GM12875 (cell line): ENCODE results near the gene TRAPPC2L.

Experiments used
- H3K4me3 ChIP-seq: one replicate; pipeline ENCODE4 v1.5.1; 2011; ENCODE audit warnings: low read depth, low read length, control low read depth
- TF ChIP-seq, protein P1 (sequence below): IDR thresholded peaks from 2 replicates; pipeline ENCODE4 v1.5.1; 2011; ENCODE audit warnings: low read depth, mild to moderate bottlenecking, control low read depth, inconsistent platforms, low read length, moderate library complexity, borderline replicate concordance; ENCODE audit not compliant: insufficient read depth

Gene TRAPPC2L

DNA sequence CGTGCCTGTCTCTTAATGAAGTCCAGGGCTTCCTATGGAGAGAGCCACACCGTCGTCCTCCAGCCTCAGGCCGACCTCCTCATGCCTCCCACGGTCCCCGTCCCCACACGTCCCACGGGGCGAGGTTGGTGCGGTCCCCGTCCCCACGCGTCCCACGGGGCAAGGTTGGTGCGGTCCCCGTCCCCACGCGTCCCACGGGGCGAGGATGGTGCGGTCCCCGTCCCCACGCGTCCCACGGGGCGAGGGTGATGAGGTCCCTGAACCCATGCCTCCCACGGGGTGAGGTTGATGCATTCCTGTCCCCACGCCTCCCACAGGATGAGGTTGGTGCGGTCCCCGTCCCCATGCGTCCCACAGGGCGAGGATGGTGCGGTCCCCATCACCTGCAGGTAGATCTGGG, 21.1 kb upstream of the TRAPPC2L start:
- TF ChIP-seq, protein P1, sequence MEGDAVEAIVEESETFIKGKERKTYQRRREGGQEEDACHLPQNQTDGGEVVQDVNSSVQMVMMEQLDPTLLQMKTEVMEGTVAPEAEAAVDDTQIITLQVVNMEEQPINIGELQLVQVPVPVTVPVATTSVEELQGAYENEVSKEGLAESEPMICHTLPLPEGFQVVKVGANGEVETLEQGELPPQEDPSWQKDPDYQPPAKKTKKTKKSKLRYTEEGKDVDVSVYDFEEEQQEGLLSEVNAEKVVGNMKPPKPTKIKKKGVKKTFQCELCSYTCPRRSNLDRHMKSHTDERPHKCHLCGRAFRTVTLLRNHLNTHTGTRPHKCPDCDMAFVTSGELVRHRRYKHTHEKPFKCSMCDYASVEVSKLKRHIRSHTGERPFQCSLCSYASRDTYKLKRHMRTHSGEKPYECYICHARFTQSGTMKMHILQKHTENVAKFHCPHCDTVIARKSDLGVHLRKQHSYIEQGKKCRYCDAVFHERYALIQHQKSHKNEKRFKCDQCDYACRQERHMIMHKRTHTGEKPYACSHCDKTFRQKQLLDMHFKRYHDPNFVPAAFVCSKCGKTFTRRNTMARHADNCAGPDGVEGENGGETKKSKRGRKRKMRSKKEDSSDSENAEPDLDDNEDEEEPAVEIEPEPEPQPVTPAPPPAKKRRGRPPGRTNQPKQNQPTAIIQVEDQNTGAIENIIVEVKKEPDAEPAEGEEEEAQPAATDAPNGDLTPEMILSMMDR: no peak
- no peak overlapping the region for H3K4me3 ChIP-seq

GRCh38 chr16:88836791-88837190, 20.1 kb upstream of the TRAPPC2L start:
- no peak overlapping the region for H3K4me3 ChIP-seq
- TF ChIP-seq, protein P1: no peak

- TF ChIP-seq, protein P1: no peak
- no peak overlapping the region for H3K4me3 ChIP-seq
Measured at GRCh38 chr16:88837806-88838205, 19.1 kb upstream of the TRAPPC2L start.

DNA sequence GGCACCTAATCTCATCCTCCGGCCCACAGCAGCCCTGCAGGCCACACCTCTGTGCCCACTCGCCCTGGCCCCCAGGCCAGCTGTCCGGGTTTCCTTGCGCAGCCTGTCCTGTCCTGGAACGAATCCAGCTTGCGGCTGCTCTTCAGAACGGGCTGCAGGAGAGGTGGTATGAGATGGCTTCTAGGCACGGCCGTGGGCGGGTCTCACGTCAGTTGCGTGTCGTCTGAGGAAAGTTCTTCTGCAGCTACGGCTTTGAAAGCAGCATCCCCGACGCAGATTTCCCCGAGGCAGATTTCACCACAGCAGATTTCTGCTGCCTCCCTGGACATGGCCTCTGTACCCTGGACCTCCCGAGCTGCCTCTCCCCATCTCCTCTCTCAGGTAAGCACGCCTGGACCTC, 18.4 kb upstream of the TRAPPC2L start:
- no peak overlapping the region for H3K4me3 ChIP-seq
- TF ChIP-seq, protein P1: no peak

GRCh38 chr16:88839026-88839529, 17.8 kb upstream of the TRAPPC2L start:
- TF ChIP-seq, protein P1: peak; percentile 43; the same call in 1 of the 2 replicates
- no peak overlapping the region for H3K4me3 ChIP-seq

GRCh38 chr16:88839745-88840599, 17.0 kb upstream of the TRAPPC2L start:
- TF ChIP-seq, protein P1: no peak
- H3K4me3 ChIP-seq: no peak overlapping the region
